Measurements from ENCODE around the gene CNNM1.

Gene CNNM1

DNA sequence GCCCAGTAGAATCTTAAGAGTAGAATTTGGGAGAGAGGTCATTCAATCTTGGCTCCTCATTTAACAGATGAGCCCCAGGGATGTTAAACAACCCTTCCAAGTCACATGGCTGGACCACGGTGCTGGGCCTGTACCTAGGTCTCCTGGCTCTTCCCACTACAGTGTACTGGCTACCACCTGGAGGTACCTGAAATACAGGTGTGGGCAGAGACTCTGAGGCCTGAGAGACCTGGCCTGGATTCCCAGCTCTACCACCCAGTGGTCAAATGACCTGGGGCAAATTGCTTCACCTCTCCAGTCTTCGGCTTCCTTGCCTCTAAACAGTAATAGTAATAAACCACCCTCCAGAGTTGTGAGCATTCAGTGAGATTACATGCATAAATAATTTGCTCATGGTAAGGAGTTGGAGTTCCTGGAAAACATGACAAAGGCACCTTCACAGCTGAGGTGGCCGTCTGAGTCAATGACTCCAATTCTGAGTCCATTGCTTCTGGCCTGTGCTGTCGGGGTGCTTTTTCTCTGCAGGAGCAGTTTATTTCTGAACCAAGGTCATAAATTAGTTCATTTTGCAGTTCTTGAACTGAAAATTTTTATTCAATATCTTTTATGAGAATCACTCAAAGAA, 98.5 kb downstream of the CNNM1 start:
- no peak overlapping the region for H3K4me3 ChIP-seq (ENCODE audit: low read depth, low read length)
- TF ChIP-seq CTCF (IDR thresholded peaks at IDR 0.05; ENCODE audit: insufficient read depth, low read depth, low read length, missing control alignments) = no peak
- no peak for DNase-seq (ENCODE audit: low read depth)

DNA sequence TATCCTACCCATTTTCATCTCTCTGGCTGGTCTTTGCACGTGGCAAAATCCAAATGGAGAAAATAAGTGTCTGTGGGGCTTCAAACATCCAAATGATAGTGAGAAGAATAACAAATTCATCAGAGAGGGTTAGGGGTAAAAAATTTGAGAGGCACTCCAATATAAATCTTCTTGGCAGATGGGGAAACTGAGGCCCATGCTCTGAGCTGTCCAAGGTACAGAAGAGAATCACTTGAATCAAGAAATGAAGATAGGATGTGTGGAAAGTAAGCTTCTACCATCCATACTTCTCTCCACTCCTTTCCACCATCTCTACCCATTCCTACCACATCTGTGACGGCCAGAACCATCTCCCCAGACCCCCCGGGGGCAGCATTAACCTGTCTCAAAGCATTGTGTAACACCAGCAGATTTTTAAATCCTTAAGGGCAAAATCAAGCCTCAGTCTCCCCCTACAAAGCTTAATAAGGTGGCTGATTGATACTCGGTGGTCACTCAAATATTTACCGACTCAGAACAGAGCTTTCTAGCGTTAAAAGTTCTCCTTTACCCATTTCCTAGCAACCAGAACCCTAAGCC, 100.5 kb downstream of the CNNM1 start:
- no peak for TF ChIP-seq CTCF (IDR thresholded peaks at IDR 0.05; ENCODE audit: insufficient read depth, low read depth, low read length, missing control alignments)
- H3K4me3 ChIP-seq (ENCODE audit: low read depth, low read length) = peak overlapping the region; percentile 98
- DNase-seq (ENCODE audit: low read depth) = no peak

DNA sequence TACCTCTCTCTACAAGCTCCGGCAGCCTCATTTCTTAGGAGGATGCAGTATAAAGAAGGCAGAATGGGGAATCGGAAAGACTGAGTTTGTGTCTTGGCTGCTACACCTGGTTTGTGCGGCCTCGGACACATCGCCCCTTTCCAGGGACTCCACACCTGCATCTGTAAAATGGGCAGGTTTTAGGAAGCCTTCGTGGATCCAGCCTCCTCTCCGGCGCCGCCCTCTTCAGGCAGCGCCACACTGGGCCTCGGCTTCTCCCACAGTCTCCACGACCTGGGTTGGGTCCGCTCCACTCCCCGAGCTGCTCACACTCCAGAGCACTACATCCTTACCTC, 100.9 kb downstream of the CNNM1 start:
- H3K4me3 ChIP-seq (ENCODE audit: low read depth, low read length) = peak overlapping the region; percentile 98
- no peak for DNase-seq (ENCODE audit: low read depth)
- no peak for TF ChIP-seq CTCF (IDR thresholded peaks at IDR 0.05; ENCODE audit: insufficient read depth, low read depth, low read length, missing control alignments)

GRCh38 chr10:99430451-99431189, 101.5 kb downstream of the CNNM1 start, which contains the start of gene GOT1:
Gene GOT1, minus strand, starts transcription at chr10:99430624. Its CDS starts 59 bp downstream, at chr10:99430565.
- TF ChIP-seq CTCF (IDR thresholded peaks at IDR 0.05; ENCODE audit: insufficient read depth, low read depth, low read length, missing control alignments) = no peak
- DNase-seq (ENCODE audit: low read depth) = peak; percentile 98
- H3K4me3 ChIP-seq (ENCODE audit: low read depth, low read length) = peak within 1 kb of the TSS; percentile 98

- peak; percentile 48 for DNase-seq (ENCODE audit: low read depth)
- H3K4me3 ChIP-seq (ENCODE audit: low read depth, low read length) = peak overlapping the region; percentile 58
- TF ChIP-seq CTCF (IDR thresholded peaks at IDR 0.05; ENCODE audit: insufficient read depth, low read depth, low read length, missing control alignments) = no peak
Measured at GRCh38 chr10:99431190-99431760, 102.1 kb downstream of the CNNM1 start.

DNA sequence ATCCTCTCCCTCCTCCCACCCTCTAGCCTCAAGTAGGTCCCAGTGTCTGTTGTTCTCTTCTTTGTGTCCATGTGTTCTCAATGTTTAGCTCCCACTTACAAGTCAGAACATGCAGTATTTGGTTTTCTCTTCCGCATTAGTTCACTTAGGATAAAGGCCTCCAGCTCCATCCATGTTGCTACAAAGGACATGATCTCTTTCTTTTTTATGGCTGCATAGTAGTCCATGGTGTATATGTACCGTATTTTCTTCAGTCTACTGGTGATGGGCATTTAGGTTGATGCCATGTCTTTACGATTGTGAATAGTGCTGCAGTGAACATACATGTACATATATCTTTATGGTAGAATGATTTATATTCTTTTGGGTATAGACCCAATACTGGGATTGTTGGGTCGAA, 102.9 kb downstream of the CNNM1 start:
- TF ChIP-seq CTCF (IDR thresholded peaks at IDR 0.05; ENCODE audit: insufficient read depth, low read depth, low read length, missing control alignments) = no peak
- peak overlapping the region; percentile 58 for H3K4me3 ChIP-seq (ENCODE audit: low read depth, low read length)
- no peak for DNase-seq (ENCODE audit: low read depth)
